ENCODE results near the gene BCL2L11.

DNA sequence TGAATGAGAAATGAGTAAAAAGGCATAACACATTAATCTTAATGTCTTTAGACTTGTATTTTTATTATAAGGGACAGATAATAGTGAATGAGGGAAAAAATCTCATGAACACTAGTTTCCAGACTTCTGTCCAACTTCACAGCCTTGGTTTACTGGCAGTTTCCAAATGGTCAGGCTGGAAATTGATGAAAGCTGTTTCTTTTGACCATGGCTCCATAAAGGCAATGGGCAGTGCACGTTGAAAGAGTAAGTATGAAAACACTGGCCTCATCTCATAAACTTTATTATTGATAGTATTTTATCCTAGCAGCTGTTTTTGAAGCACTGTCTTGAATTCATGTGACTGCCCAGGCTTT is 23.1 kb downstream of the BCL2L11 start:
- TF ChIP-seq CTCF (conservative IDR thresholded peaks at IDR 0.05; ENCODE audit: low read depth in 2 of 2) (no peak), REST (IDR thresholded peaks at IDR 0.05; ENCODE audit: unreplicated experiment) (no peak)
